Occipital lobe (tissue), 3 donors: ENCODE results near the gene ALDH1L1. TPM values are rescaled to one million over a fixed set of nuclear protein-coding genes. Genes with fewer than 3 reads are reported as not detected.

Source experiments
- DNase-seq: peaks from one replicate; lab custom pipeline; 2025; lab: John Stamatoyannopoulos, UW
- small RNA-seq: library from RNA; depleted of rRNA; stranded (forward); fragments of <200 nt; gene quantifications from one replicate; pipeline ENCODE3, GENCODE V24; 2014
- total RNA-seq: library from RNA; depleted of rRNA; stranded (reverse); fragments of >200 nt; gene quantifications from one replicate; pipeline ENCODE4 v1.2.3, GENCODE V29; 2014

Gene ALDH1L1
- total RNA-seq, 1 donor from 2014 or later = 2.7 TPM

DNA sequence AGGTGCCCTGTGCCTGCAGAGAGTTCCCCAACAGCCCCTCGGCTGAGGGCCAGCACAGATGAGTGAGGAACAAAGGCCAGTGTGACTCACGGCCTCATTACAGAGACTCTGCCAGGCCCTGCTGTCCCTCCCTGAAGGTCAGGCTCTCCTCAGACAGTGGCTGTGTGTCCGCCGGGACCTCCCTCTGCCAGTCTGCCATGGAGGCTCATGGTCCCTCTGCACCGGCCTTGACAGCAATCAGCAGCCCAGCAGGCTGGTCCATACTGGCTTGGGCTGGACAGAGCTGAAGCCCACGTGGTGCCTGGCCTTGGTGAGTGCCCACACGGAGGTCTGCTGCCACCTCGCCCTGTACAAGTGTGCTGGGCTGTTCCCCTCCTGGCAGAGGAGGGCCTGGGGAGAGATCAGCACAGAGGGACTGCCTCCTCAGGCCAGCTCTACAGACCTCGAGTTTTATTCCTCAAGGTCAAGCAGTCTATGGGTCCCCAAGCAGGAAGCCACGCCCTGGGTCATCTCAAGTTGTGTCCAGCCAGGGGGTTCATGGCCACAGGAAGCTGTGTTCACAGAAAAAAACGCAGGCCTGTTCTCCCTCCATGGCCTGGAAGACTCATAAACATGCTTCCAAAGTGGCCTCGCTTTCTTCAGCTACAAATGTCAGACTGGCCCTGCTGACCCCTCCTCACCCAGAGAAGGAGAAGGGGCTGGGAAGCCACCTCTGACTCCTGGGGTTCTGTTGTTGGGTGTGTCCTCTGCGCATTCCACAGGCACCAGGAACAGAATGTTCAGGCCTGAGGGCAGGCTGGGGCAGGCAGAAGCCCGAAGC, 123.5 kb downstream of the ALDH1L1 start:
- DNase-seq = peak; percentile 21

DNA sequence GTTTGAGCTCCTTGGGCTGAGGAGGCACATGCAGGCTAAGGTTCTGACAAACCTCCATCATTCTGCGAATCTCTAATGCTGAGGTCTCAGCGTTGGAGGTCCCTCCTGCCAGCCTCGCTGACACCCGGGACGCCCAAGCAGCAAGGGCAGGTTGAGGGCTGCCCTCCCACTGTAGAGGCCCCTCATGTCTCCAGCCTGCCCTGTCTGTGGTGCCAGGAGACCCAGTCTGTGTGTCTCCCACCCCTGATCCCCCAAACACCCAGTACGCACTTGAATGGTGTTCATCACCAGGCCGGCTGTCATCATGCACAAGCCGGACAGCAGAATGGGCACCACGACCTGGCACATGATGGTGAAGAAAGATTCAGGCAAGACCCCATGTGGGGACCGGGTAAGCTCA, 124.3 kb downstream of the ALDH1L1 start:
- DNase-seq = no peak

DNA sequence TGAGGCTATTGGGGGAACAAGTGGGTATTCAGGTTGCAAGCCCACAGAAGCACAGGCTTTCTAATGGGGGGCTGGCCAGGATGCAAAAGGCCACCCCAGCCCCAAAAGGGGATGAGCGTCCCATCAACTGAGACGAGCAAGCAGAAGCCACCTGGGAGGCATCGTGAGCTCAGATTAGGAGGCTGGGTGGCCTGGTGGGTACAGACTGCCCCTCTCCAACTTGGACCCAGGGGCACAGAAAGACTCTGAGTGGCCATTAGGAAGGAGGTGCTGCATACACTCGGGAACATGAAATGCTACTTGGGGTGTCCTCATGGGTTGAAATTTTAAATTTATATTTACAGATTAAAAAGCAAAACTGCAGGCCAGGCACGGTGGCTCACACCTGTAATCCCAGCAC, 125.5 kb downstream of the ALDH1L1 start:
- no peak for DNase-seq

DNA sequence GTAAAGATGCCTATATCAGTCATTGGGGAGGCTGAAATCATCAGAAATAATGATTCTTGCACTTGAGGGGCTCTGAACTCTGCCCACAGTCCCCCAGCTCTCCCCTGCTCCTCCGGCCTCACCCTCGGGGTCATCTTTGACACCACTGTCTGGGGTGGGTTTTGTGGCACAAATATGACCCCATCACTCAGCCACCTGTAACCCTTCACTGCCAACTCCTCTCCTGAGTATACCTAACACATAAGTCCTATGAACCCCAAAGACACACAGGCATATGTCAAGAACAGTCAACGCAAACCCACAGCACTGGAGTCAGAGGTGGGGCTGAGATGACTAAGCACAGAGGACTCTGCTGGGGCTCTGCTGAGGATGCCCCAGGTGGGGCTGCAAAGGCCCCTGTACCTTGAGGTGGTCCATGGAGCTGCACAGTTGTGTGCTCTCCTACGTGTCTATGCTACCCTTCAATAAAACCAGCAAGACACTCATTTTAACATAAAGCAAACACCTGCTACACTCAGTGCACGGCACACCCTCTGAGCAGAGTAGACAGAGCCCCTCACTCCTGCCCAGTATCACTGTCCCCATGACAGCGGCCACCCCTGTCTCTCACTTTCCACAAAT, 126.3 kb downstream of the ALDH1L1 start:
- no peak for DNase-seq

Small RNA genes lying within 50 kb of the gene (small RNA-seq; reads per million reads assigned to genes)
- gene RNU1-30P = 0.09 reads per million

Other genes with a start within 250 kb of the ALDH1L1 start
- 0.31 TPM for gene ROPN1B, start 211.4 kb downstream of the ALDH1L1 start, total RNA-seq
- 74.1 TPM for gene SLC41A3, start 96.5 kb downstream of the ALDH1L1 start, total RNA-seq
- 2.8 TPM for gene KLF15, start 176.8 kb upstream of the ALDH1L1 start, total RNA-seq
- 2.0 TPM for gene CFAP100, start 214.3 kb upstream of the ALDH1L1 start, total RNA-seq